ENCODE measurements around the gene TBCA.

The TBCA gene

GRCh38 chr5:77651343-77651742 lies 124.8 kb downstream of the TBCA start:
- Mint-ChIP-seq H3K27ac (no peak overlapping the region), H3K36me3 (ENCODE audit: low read depth) (no peaks in the 10 kb centered on the region), H3K27me3 (peaks cover 77% of the 10 kb centered on the region), H3K9me3 (no peaks in the 10 kb centered on the region), H3K4me1 (ENCODE audit: low read depth) (no peaks in the 10 kb centered on the region), H3K4me3 (no peak overlapping the region)
- intact Hi-C loops (cut with micrococcal nuclease): no loop called here

- peaks cover 80% of the 10 kb centered on the region for H3K27me3 Mint-ChIP-seq
- no peak overlapping the region for H3K4me3 Mint-ChIP-seq
- H3K4me1 Mint-ChIP-seq (ENCODE audit: low read depth): no peaks in the 10 kb centered on the region
- intact Hi-C loops (cut with micrococcal nuclease): no loop called here
- no peak overlapping the region for H3K27ac Mint-ChIP-seq
- H3K36me3 Mint-ChIP-seq (ENCODE audit: low read depth): no peaks in the 10 kb centered on the region
- H3K9me3 Mint-ChIP-seq: no peaks in the 10 kb centered on the region
Measured at GRCh38 chr5:77650686-77651085, 125.5 kb downstream of the TBCA start.

- no peaks in the 10 kb centered on the region for H3K9me3 Mint-ChIP-seq
- peaks cover 4% of the 10 kb centered on the region for H3K4me1 Mint-ChIP-seq (ENCODE audit: low read depth)
- peaks cover 86% of the 10 kb centered on the region for H3K27me3 Mint-ChIP-seq
- H3K36me3 Mint-ChIP-seq (ENCODE audit: low read depth): no peaks in the 10 kb centered on the region
- no peak overlapping the region for H3K4me3 Mint-ChIP-seq
- intact Hi-C loops (cut with micrococcal nuclease): loop anchor here (10.0 kb wide), 1 partner anchor 215 kb away; no protein-coding TSS in a partner anchor
- H3K27ac Mint-ChIP-seq: no peak overlapping the region
Measured at GRCh38 chr5:77649776-77650175, 126.4 kb downstream of the TBCA start.

GRCh38 chr5:77645995-77646639 lies 130.0 kb downstream of the TBCA start:
- Mint-ChIP-seq H3K4me3 (no peak overlapping the region), H3K36me3 (ENCODE audit: low read depth) (no peaks in the 10 kb centered on the region), H3K27ac (no peak overlapping the region), H3K4me1 (ENCODE audit: low read depth) (peaks cover 24% of the 10 kb centered on the region), H3K9me3 (no peaks in the 10 kb centered on the region), H3K27me3 (peaks cover 95% of the 10 kb centered on the region)
- intact Hi-C loops (cut with micrococcal nuclease): loop anchor here (10.0 kb wide), 1 partner anchor 219 kb away; no protein-coding TSS in a partner anchor

- Mint-ChIP-seq H3K36me3 (ENCODE audit: low read depth) (no peaks in the 10 kb centered on the region), H3K27me3 (peaks cover 96% of the 10 kb centered on the region), H3K4me1 (ENCODE audit: low read depth) (peaks cover 32% of the 10 kb centered on the region), H3K27ac (no peak overlapping the region), H3K4me3 (peak overlapping the region; percentile 52), H3K9me3 (no peaks in the 10 kb centered on the region)
- intact Hi-C loops (cut with micrococcal nuclease): loop anchor here (10.0 kb wide), 1 partner anchor 219 kb away; no protein-coding TSS in a partner anchor
Measured at GRCh38 chr5:77645158-77645994, 130.8 kb downstream of the TBCA start.

GRCh38 chr5:77644371-77645157 lies 131.6 kb downstream of the TBCA start:
- H3K27ac Mint-ChIP-seq: no peak overlapping the region
- H3K4me1 Mint-ChIP-seq (ENCODE audit: low read depth): peaks cover 38% of the 10 kb centered on the region
- H3K9me3 Mint-ChIP-seq: no peaks in the 10 kb centered on the region
- intact Hi-C loops (cut with micrococcal nuclease): loop anchor here (10.0 kb wide), 1 partner anchor 220 kb away; no protein-coding TSS in a partner anchor
- peaks cover 95% of the 10 kb centered on the region for H3K27me3 Mint-ChIP-seq
- H3K36me3 Mint-ChIP-seq (ENCODE audit: low read depth): no peaks in the 10 kb centered on the region
- peak overlapping the region; percentile 52 for H3K4me3 Mint-ChIP-seq

GRCh38 chr5:77643654-77644370 lies 132.3 kb downstream of the TBCA start:
- Mint-ChIP-seq H3K27ac (no peak overlapping the region), H3K36me3 (ENCODE audit: low read depth) (no peaks in the 10 kb centered on the region), H3K4me3 (peak overlapping the region; percentile 70), H3K9me3 (no peaks in the 10 kb centered on the region), H3K27me3 (peaks cover 95% of the 10 kb centered on the region), H3K4me1 (ENCODE audit: low read depth) (peaks cover 44% of the 10 kb centered on the region)
- intact Hi-C loops (cut with micrococcal nuclease): loop anchor here (10.0 kb wide), 1 partner anchor 221 kb away; no protein-coding TSS in a partner anchor

- Mint-ChIP-seq H3K9me3 (no peaks in the 10 kb centered on the region), H3K27me3 (peaks cover 94% of the 10 kb centered on the region), H3K27ac (no peak overlapping the region), H3K4me3 (no peak overlapping the region), H3K36me3 (ENCODE audit: low read depth) (no peaks in the 10 kb centered on the region), H3K4me1 (ENCODE audit: low read depth) (peaks cover 46% of the 10 kb centered on the region)
- intact Hi-C loops (cut with micrococcal nuclease): loop anchor here (10.0 kb wide), 1 partner anchor 222 kb away; no protein-coding TSS in a partner anchor
Measured at GRCh38 chr5:77642738-77643653, 133.1 kb downstream of the TBCA start.

GRCh38 chr5:77641963-77642737 lies 134.0 kb downstream of the TBCA start:
- H3K36me3 Mint-ChIP-seq (ENCODE audit: low read depth): no peaks in the 10 kb centered on the region
- H3K4me3 Mint-ChIP-seq: no peak overlapping the region
- peaks cover 55% of the 10 kb centered on the region for H3K4me1 Mint-ChIP-seq (ENCODE audit: low read depth)
- H3K27me3 Mint-ChIP-seq: peaks cover 94% of the 10 kb centered on the region
- H3K9me3 Mint-ChIP-seq: no peaks in the 10 kb centered on the region
- H3K27ac Mint-ChIP-seq: no peak overlapping the region
- intact Hi-C loops (cut with micrococcal nuclease): loop anchor here (10.0 kb wide), 1 partner anchor 223 kb away; no protein-coding TSS in a partner anchor

- intact Hi-C loops (cut with micrococcal nuclease): loop anchor here (10.0 kb wide), 1 partner anchor 223 kb away; no protein-coding TSS in a partner anchor
Measured at GRCh38 chr5:77641397-77641943, 134.7 kb downstream of the TBCA start.

More at GRCh38 chr5:77641397-77641943, 134.7 kb downstream of the TBCA start:
- peaks cover 94% of the 10 kb centered on the region for H3K27me3 Mint-ChIP-seq
- H3K27ac Mint-ChIP-seq: no peak overlapping the region
- H3K36me3 Mint-ChIP-seq (ENCODE audit: low read depth): no peaks in the 10 kb centered on the region
- no peak overlapping the region for H3K4me3 Mint-ChIP-seq
- no peaks in the 10 kb centered on the region for H3K9me3 Mint-ChIP-seq
- peaks cover 56% of the 10 kb centered on the region for H3K4me1 Mint-ChIP-seq (ENCODE audit: low read depth)

Data from dendritic cell treated with granulocyte-macrophage colony-stimulating factor and Interleukin-4, amounts not matched to agents 40 ng/mL and 50 ng/mL, for 4 days (primary cell).